ENCODE data around the gene ZNF341.

- TF ChIP-seq CTCF (IDR thresholded peaks at IDR 0.05) (no peak), EP300 (IDR thresholded peaks at IDR 0.05) (no peak), POLR2A (IDR thresholded peaks at IDR 0.05) (no peak), POLR2AphosphoS5 (IDR thresholded peaks at IDR 0.05) (no peak)
Observed at GRCh38 chr20:33808388-33808787, 76.6 kb downstream of the ZNF341 start.
